Endothelial cell of umbilical vein (primary cell): ENCODE results near the gene DIP2C. TPM values are rescaled to one million over a fixed set of nuclear protein-coding genes. Genes with fewer than 3 reads are reported as not detected.

Experiments
- BruUV-seq: library from RNA; stranded (reverse); fragments of 400-500 nt; replicated peaks from 2 replicates; lab custom pipeline; 2021; lab: Mats Ljungman, UMichigan
- CTCF ChIA-PET: fragments of 300-600, 350-600 bp; sonication (Branson Sonifier 250); formaldehyde crosslinking; loops from one replicate; lab custom pipeline; 2021; ENCODE audit warnings: antibody characterized with exemption, inconsistent platforms; lab: Charles Lee
- POLR2A ChIA-PET: fragments of 300-600, 350-600 bp; sonication (Branson Sonifier 250); formaldehyde crosslinking; loops from one replicate; lab custom pipeline; 2021; ENCODE audit warnings: antibody characterized with exemption, inconsistent platforms; lab: Charles Lee
- DNase-seq: peaks from one replicate; pipeline ENCODE4 v3.0.0-alpha.2; 2011; ENCODE audit warnings: low read depth, low spot score
- FAIRE-seq: peaks from 2 replicates; lab custom pipeline; 2011; peaks lifted over from hg19 to GRCh38; lab: Jason Lieb, UNC
- H2AFZ ChIP-seq: 2 replicates; pipeline ENCODE4 v1.6.0; 2012; ENCODE audit warnings: low read depth, low read length, control low read depth, inconsistent platforms
- H3K27ac ChIP-seq: 2 replicates; pipeline ENCODE4 v1.5.1; 2011; ENCODE audit warnings: low read depth, mild to moderate bottlenecking, control low read depth, low read length, moderate library complexity; ENCODE audit not compliant: insufficient read depth
- H3K27me3 ChIP-seq, 2 experiments: 2 replicates each; pipeline versions ENCODE4 v1.6.0 to v1.6.1; 2011; ENCODE audit warnings: low read length in 2 of 2, mixed read lengths in 1 of 2; ENCODE audit not compliant: control insufficient read depth in 2 of 2, insufficient read depth in 2 of 2
- H3K36me3 ChIP-seq, 2 experiments: 2 replicates in 1 of 2; 3 replicates in 1 of 2; pipeline ENCODE4 v1.5.1; 2011; ENCODE audit warnings: low read length in 2 of 2, mild to moderate bottlenecking in 1 of 2, moderate library complexity in 1 of 2; ENCODE audit not compliant: control insufficient read depth in 2 of 2, insufficient read depth in 2 of 2; ENCODE audit errors: extremely low read depth in 1 of 2
- H3K4me1 ChIP-seq: 3 replicates; pipeline ENCODE4 v1.5.1; 2011; ENCODE audit warnings: mild to moderate bottlenecking, low read length; ENCODE audit not compliant: control insufficient read depth, insufficient read depth; ENCODE audit errors: extremely low read depth
- H3K4me2 ChIP-seq: 2 replicates; pipeline ENCODE4 v1.6.1; 2011; ENCODE audit warnings: low read length, control low read depth, mixed read lengths; ENCODE audit not compliant: insufficient read depth
- H3K4me3 ChIP-seq, 3 experiments: fragments of 200-600 bp in 1 of 3; sonication (generic), shearing (Covaris generic) in 1 of 3; replicated peaks in 1 of 3; 2 replicates each; pipeline ENCODE4 v1.5.1; 2011 to 2016; ENCODE audit warnings: control low read depth in 3 of 3, low read length in 3 of 3, mild to moderate bottlenecking in 2 of 3, inconsistent platforms in 1 of 3, low read depth in 1 of 3, moderate library complexity in 1 of 3; ENCODE audit not compliant: insufficient read depth in 1 of 3
- H3K79me2 ChIP-seq: 2 replicates; pipeline ENCODE4 v1.6.0; 2012; ENCODE audit warnings: low read length, inconsistent platforms; ENCODE audit not compliant: control insufficient read depth, insufficient read depth
- H3K9ac ChIP-seq: replicated peaks from 2 replicates; pipeline ENCODE3; 2011; ENCODE audit warnings: low read length, control low read depth; ENCODE audit not compliant: insufficient read depth; ENCODE audit errors: extremely low read depth
- H3K9me1 ChIP-seq: replicated peaks from 3 replicates; pipeline ENCODE4 v1.6.0; 2011; ENCODE audit warnings: mild to moderate bottlenecking, low read length; ENCODE audit not compliant: control insufficient read depth, insufficient read depth; ENCODE audit errors: extremely low read depth
- H3K9me3 ChIP-seq: replicated peaks from 2 replicates; pipeline ENCODE4 v1.5.1; 2012; ENCODE audit warnings: low read length, inconsistent platforms; ENCODE audit not compliant: control insufficient read depth, insufficient read depth
- H4K20me1 ChIP-seq: replicated peaks from 2 replicates; pipeline ENCODE3; 2011; ENCODE audit warnings: mild to moderate bottlenecking, low read length; ENCODE audit not compliant: control insufficient read depth, insufficient read depth; ENCODE audit errors: extremely low read depth
- CTCF ChIP-seq, 2 donors: IDR thresholded peaks; 1 replicate in 1 of 2; 2 replicates in 1 of 2; pipeline ENCODE4 v1.5.1; 2011; ENCODE audit warnings: low read length in 2 of 2, mild to moderate bottlenecking in 2 of 2, moderate library complexity in 2 of 2, control low read depth in 1 of 2, inconsistent platforms in 1 of 2, low read depth in 1 of 2; ENCODE audit not compliant: insufficient read depth in 1 of 2; ENCODE audit errors: extremely low read depth in 1 of 2
- EZH2 ChIP-seq: IDR thresholded peaks from 2 replicates; pipeline ENCODE4 v1.6.1; 2012; ENCODE audit warnings: borderline replicate concordance, low read depth, mild to moderate bottlenecking, moderate library complexity, low read length, inconsistent platforms; ENCODE audit not compliant: severe bottlenecking
- FOS ChIP-seq: IDR thresholded peaks from 2 replicates; pipeline ENCODE4 v1.6.1; 2011; ENCODE audit warnings: mild to moderate bottlenecking, low read length, moderate library complexity, borderline replicate concordance; ENCODE audit not compliant: insufficient read depth
- GATA2 ChIP-seq: IDR thresholded peaks from 2 replicates; pipeline ENCODE4 v1.7.0; 2011; ENCODE audit warnings: low read depth, mild to moderate bottlenecking, moderate library complexity, mixed read lengths, low read length; ENCODE audit not compliant: insufficient read length, insufficient read depth
- JUN ChIP-seq: IDR thresholded peaks from 2 replicates; pipeline ENCODE4 v1.6.1; 2011; ENCODE audit warnings: borderline replicate concordance, low read depth; ENCODE audit not compliant: insufficient read length, insufficient read depth
- MYC ChIP-seq: IDR thresholded peaks from one replicate; pipeline ENCODE4 v1.6.1; 2011; ENCODE audit warnings: mild to moderate bottlenecking, low read depth, low read length
- POLR2A ChIP-seq: IDR thresholded peaks from 2 replicates; pipeline ENCODE4 v1.6.1; 2012; ENCODE audit warnings: low read depth, mild to moderate bottlenecking, control low read depth, low read length
- POLR2AphosphoS5 ChIP-seq: IDR thresholded peaks from 2 replicates; pipeline ENCODE4 v1.6.1; 2012; ENCODE audit warnings: low read depth, mild to moderate bottlenecking, control low read depth, low read length, moderate library complexity; ENCODE audit not compliant: insufficient read depth
- dilution Hi-C: fragments of 300-500 bp; cut with MboI; formaldehyde crosslinking; loops from one replicate; pipeline ENCODE4 v1.15.0; 2019; ENCODE audit warnings: low sequenced_read_pairs; ENCODE audit not compliant: extremely low pct_ligation_motif_present
- intact Hi-C: fragments of 100-400 bp; cut with micrococcal nuclease; formaldehyde crosslinking; loops from one replicate; pipeline ENCODE4 v1.10.0; 2022
- polyA plus RNA-seq, 4 experiments: library from polyadenylated mRNA; depleted of rRNA in 3 of 4; stranded (reverse) in 3 of 4; unstranded in 1 of 4; fragments of >200 nt; gene quantifications; 2 replicates each; pipeline versions ENCODE4 v1.2.1 to v1.2.3, GENCODE V29; 2011 to 2012; ENCODE audit warnings: missing spikeins in 1 of 4
- total RNA-seq: library from RNA; stranded (reverse); gene quantifications from 2 replicates; pipeline ENCODE4 v1.2.3, GENCODE V29; 2021
- TF ChIP-seq, protein P1 (sequence below): IDR thresholded peaks from 2 replicates; pipeline ENCODE4 v1.6.1; 2011; ENCODE audit not compliant: insufficient read depth, insufficient read length

Gene DIP2C
- total and polyA plus RNA-seq, 2 donors (not counting 3 experiments of a cell fraction or from before 2014, with no cell fraction given), result 3.6 to 10.7 TPM

GRCh38 chr10:717458-717857 lies 28.0 kb upstream of the DIP2C start:
- Histone ChIP-seq H3K4me1 (no peaks in the 10 kb centered on the region), H4K20me1 (no peaks in the 10 kb centered on the region), H3K9me3 (no peaks in the 10 kb centered on the region), H2AFZ (no peak overlapping the region), H3K4me3 (no peak overlapping the region), H3K9me1 (no peaks in the 10 kb centered on the region), H3K9ac (no peak overlapping the region), H3K4me2 (no peak overlapping the region), H3K36me3 (no peaks in the 10 kb centered on the region), H3K79me2 (no peaks in the 10 kb centered on the region), H3K27ac (no peak overlapping the region), H3K27me3 (no peaks in the 10 kb centered on the region)
- FAIRE-seq (no peak), DNase-seq (no peak)
- dilution Hi-C loops (no loop called here), intact Hi-C loops (no loop called here)
- ChIA-PET CTCF (no interaction called here), POLR2A (no interaction called here)
- TF ChIP-seq POLR2A, result no peak
- TF ChIP-seq, protein P1, sequence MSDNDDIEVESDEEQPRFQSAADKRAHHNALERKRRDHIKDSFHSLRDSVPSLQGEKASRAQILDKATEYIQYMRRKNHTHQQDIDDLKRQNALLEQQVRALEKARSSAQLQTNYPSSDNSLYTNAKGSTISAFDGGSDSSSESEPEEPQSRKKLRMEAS, result no peak
- TF ChIP-seq JUN, result no peak
- no peak for TF ChIP-seq MYC
- TF ChIP-seq CTCF (IDR thresholded peaks at IDR 0.05; ENCODE audit: extremely low read depth in 1 of 2, insufficient read depth in 1 of 2, low read depth in 1 of 2, low read length in 2 of 2), result no peak
- no peak for TF ChIP-seq POLR2AphosphoS5
- no peak for TF ChIP-seq FOS
- no peak for TF ChIP-seq GATA2
- TF ChIP-seq EZH2, result no peak
- BruUV-seq, result no TSS peak
